Common myeloid progenitor, CD34-positive (primary cell): ENCODE data around the gene GLMP.

Source experiments
- CTCF ChIA-PET: fragments of 350-600 bp; sonication (Branson Sonifier 250); formaldehyde crosslinking; loops from one replicate; lab custom pipeline; 2021; ENCODE audit warnings: antibody characterized with exemption; lab: Charles Lee
- POLR2A ChIA-PET: fragments of 350-600 bp; sonication (Branson Sonifier 250); formaldehyde crosslinking; loops from one replicate; lab custom pipeline; 2021; ENCODE audit warnings: antibody characterized with exemption; lab: Charles Lee
- DNase-seq, 3 donors: peaks; one replicate each; pipeline versions ENCODE4 v3.0.0 to v3.0.0-alpha.2; 2013
- H3K27ac ChIP-seq, 2 experiments: 1 replicate in 1 of 2; 2 replicates in 1 of 2; pipeline ENCODE4 v1.7.0; 2013; ENCODE audit warnings: inconsistent platforms in 2 of 2, low read length in 2 of 2, mild to moderate bottlenecking in 2 of 2, low read depth in 1 of 2, moderate library complexity in 1 of 2; ENCODE audit not compliant: severe bottlenecking in 2 of 2, insufficient read depth in 1 of 2, poor library complexity in 1 of 2
- H3K27me3 ChIP-seq, 5 experiments: replicated peaks in 2 of 5; 1 replicate in 3 of 5; 2 replicates in 2 of 5; pipeline versions ENCODE4 v1.6.1 to v1.7.0; 2013; ENCODE audit warnings: low read length in 4 of 5, mild to moderate bottlenecking in 2 of 5, moderate library complexity in 2 of 5, inconsistent platforms in 1 of 5; ENCODE audit not compliant: insufficient read depth in 5 of 5, control insufficient read depth in 4 of 5
- H3K36me3 ChIP-seq, 4 experiments: 1 replicate in 2 of 4; 2 replicates in 2 of 4; pipeline versions ENCODE4 v1.6.1 to v1.7.0; 2013; ENCODE audit warnings: low read length in 3 of 4, control low read depth in 1 of 4, mild to moderate bottlenecking in 1 of 4; ENCODE audit not compliant: control insufficient read depth in 4 of 4, insufficient read depth in 4 of 4
- H3K4me1 ChIP-seq, 4 experiments: 1 replicate in 3 of 4; 2 replicates in 1 of 4; pipeline versions ENCODE4 v1.6.1 to v1.7.1; 2013; ENCODE audit warnings: low read length in 3 of 4, mild to moderate bottlenecking in 3 of 4, control low read depth in 1 of 4, inconsistent platforms in 1 of 4, moderate library complexity in 1 of 4; ENCODE audit not compliant: control insufficient read depth in 4 of 4, insufficient read depth in 4 of 4; ENCODE audit errors: control extremely low read depth in 1 of 4
- H3K4me3 ChIP-seq, 7 experiments: 1 replicate in 4 of 7; 2 replicates in 3 of 7; pipeline versions ENCODE4 v1.5.1 to v1.7.0; 2013; ENCODE audit warnings: mild to moderate bottlenecking in 7 of 7, low read length in 6 of 7, moderate library complexity in 6 of 7, inconsistent platforms in 2 of 7, low read depth in 2 of 7, control low read depth in 1 of 7; ENCODE audit not compliant: insufficient read depth in 4 of 7, control insufficient read depth in 1 of 7; ENCODE audit errors: extremely low read depth in 1 of 7
- H3K9me3 ChIP-seq, 5 experiments: 1 replicate in 4 of 5; 2 replicates in 1 of 5; pipeline versions ENCODE4 v1.6.1 to v1.7.1; 2013; ENCODE audit warnings: low read length in 4 of 5, mild to moderate bottlenecking in 2 of 5, inconsistent platforms in 1 of 5, low read depth in 1 of 5, moderate library complexity in 1 of 5; ENCODE audit not compliant: control insufficient read depth in 4 of 5, insufficient read depth in 2 of 5; ENCODE audit errors: control extremely low read depth in 1 of 5
- WGBS: methylation state at CpG from one replicate; pipeline ENCODE4 v1.1.5; 2013; ENCODE audit not compliant: insufficient coverage; 5-methylcytosine and 5-hydroxymethylcytosine counted together

The GLMP gene

GRCh38 chr1:156289857-156290256 is 5.6 kb downstream of the GLMP start:
- Histone ChIP-seq H3K27me3 (no peaks in the 10 kb centered on the region), H3K36me3 (peaks cover 0 to 51% (median 14%) of the 10 kb centered on the region in 4 experiments), H3K9me3 (no peaks in the 10 kb centered on the region), H3K4me1 (peaks cover under 1 to 16% (median 10%) of the 10 kb centered on the region in 4 experiments), H3K4me3 (no peak overlapping the region), H3K27ac (no peak overlapping the region)
- DNase-seq: no peak
- CTCF ChIA-PET: interaction anchor here (0.7 kb wide), 1 partner anchor 193 kb away, joined by 3 read pairs; no protein-coding TSS in a partner anchor
- POLR2A ChIA-PET: no interaction called here

- Histone ChIP-seq H3K27ac (no peak overlapping the region), H3K36me3 (peaks cover 0 to 21% (median 8%) of the 10 kb centered on the region in 4 experiments), H3K9me3 (no peaks in the 10 kb centered on the region), H3K4me3 (no peak overlapping the region), H3K4me1 (peaks cover 11 to 26% (median 20%) of the 10 kb centered on the region in 4 experiments), H3K27me3 (no peaks in the 10 kb centered on the region)
- ChIA-PET POLR2A (no interaction called here), CTCF (interaction anchor here (0.9 to 1.1 kb wide), 3 partner anchors 8 to 36 kb away, joined by 3 to 4 read pairs (median 3); no protein-coding TSS in a partner anchor)
- no peak for DNase-seq
- WGBS: 93% methylated on average over 6 of the region's 8 CpGs
Measured at GRCh38 chr1:156286061-156286460, 9.4 kb downstream of the GLMP start.

- DNase-seq: no peak
- H3K36me3 ChIP-seq: peaks cover 0 to 20% (median 8%) of the 10 kb centered on the region in 4 experiments
- no peaks in the 10 kb centered on the region for H3K9me3 ChIP-seq
- peaks cover 11 to 25% (median 21%) of the 10 kb centered on the region in 4 experiments for H3K4me1 ChIP-seq
- H3K27ac ChIP-seq: no peak overlapping the region
- ChIA-PET CTCF (interaction anchor here (0.8 to 0.9 kb wide), 2 partner anchors 9 to 21 kb away, joined by 3 read pairs; no protein-coding TSS in a partner anchor), POLR2A (no interaction called here)
- no peak overlapping the region for H3K4me3 ChIP-seq
- no peaks in the 10 kb centered on the region for H3K27me3 ChIP-seq
- 94% methylated on average over 19 of the region's 21 CpGs for WGBS
Measured at GRCh38 chr1:156285437-156285836, 10.0 kb downstream of the GLMP start.

- 100% methylated on average over 2 of the region's 4 CpGs for WGBS
- POLR2A ChIA-PET: interaction anchor here (0.5 kb wide), 1 partner anchor 190 kb away, joined by 3 read pairs; no protein-coding TSS in a partner anchor
Measured at GRCh38 chr1:156284757-156285156, 10.7 kb downstream of the GLMP start.

GRCh38 chr1:156284112-156284511 is 11.4 kb downstream of the GLMP start, which contains the start of gene TMEM79:
TSS of gene TMEM79 (plus strand) at chr1:156284325. CDS start at chr1:156285227, 902 bp downstream.
- ChIA-PET POLR2A (interaction anchor here (1.3 kb wide), 1 partner anchor 35 kb away, joined by 3 read pairs; no protein-coding TSS in a partner anchor), CTCF (interaction anchor here (0.6 to 2.0 kb wide), 7 partner anchors 11 to 59 kb away, joined by 3 to 6 read pairs (median 4); no protein-coding TSS in a partner anchor)
- Histone ChIP-seq H3K4me1 (peaks cover 11 to 25% (median 21%) of the 10 kb centered on the region in 4 experiments), H3K4me3 (peak within 1 kb of the TSS; percentile 48 to 98 (median 90)), H3K27ac (peak within 1 kb of the TSS; percentile 85 to 95), H3K36me3 (peaks cover 0 to 25% (median 9%) of the 10 kb centered on the region in 4 experiments), H3K9me3 (no peaks in the 10 kb centered on the region), H3K27me3 (no peaks in the 10 kb centered on the region)
- no peak for DNase-seq
- 98% methylated on average over 7 of the region's 7 CpGs for WGBS

More at GRCh38 chr1:156284757-156285156, 10.7 kb downstream of the GLMP start:
- H3K27me3 ChIP-seq: no peaks in the 10 kb centered on the region
- no peaks in the 10 kb centered on the region for H3K9me3 ChIP-seq
- H3K27ac ChIP-seq: no peak overlapping the region
- no peak overlapping the region for H3K4me3 ChIP-seq
- peaks cover 11 to 25% (median 21%) of the 10 kb centered on the region in 4 experiments for H3K4me1 ChIP-seq
- no peak for DNase-seq
- CTCF ChIA-PET: interaction anchor here (0.8 to 1.8 kb wide), 2 partner anchors 22 to 35 kb away, joined by 3 to 6 read pairs; no protein-coding TSS in a partner anchor
- peaks cover 0 to 22% (median 8%) of the 10 kb centered on the region in 4 experiments for H3K36me3 ChIP-seq

GRCh38 chr1:156283521-156283920 is 12.0 kb downstream of the GLMP start:
- Histone ChIP-seq H3K9me3 (no peaks in the 10 kb centered on the region), H3K4me1 (peaks cover 11 to 25% (median 21%) of the 10 kb centered on the region in 4 experiments), H3K36me3 (peaks cover 0 to 28% (median 10%) of the 10 kb centered on the region in 4 experiments), H3K27ac (peak overlapping the region; percentile 85 to 95), H3K4me3 (peak overlapping the region in 6 of 7 experiments; percentile 86 to 98 (median 94)), H3K27me3 (no peaks in the 10 kb centered on the region)
- ChIA-PET CTCF (interaction anchor here (1.0 to 2.0 kb wide), 9 partner anchors 8 to 60 kb away, joined by 3 to 6 read pairs (median 4); no protein-coding TSS in a partner anchor), POLR2A (interaction anchor here (0.5 to 1.3 kb wide), 2 partner anchors 36 to 45 kb away, joined by 3 to 4 read pairs; no protein-coding TSS in a partner anchor)
- WGBS: no CpG with 5 or more reads among the region's 1 CpG
- no peak for DNase-seq
